SW 1271 (cell line): ENCODE data around the gene XPR1.
"Not testable (repeated sequence)": the region's sequence is repeated elsewhere in the genome, so short reads cannot be mapped to it uniquely, and the experiment has no call there.

Source experiments
- DNase-seq, 2 experiments: peaks; one replicate each; lab custom pipeline; 2025; lab: John Stamatoyannopoulos, UW

The XPR1 gene

DNA sequence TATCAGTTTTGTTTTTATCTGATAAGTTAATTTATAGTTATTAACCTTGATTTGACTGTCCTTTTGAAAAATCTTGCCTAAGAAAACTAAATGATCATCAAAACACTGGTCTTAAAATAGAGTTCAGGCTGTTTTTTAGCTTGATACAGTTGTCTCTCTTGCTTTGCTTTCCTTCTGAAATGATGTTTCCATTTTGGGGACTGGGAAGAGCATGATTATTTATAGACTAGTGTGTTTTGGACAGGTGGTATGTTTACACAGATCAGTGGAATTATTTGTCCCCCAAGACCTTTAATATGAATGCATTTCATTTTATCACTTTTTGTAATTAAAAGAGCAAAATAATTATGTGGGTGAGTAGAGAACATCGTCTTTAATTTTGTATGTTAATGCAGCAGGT, 90.8 kb downstream of the XPR1 start:
- no peak for DNase-seq

DNA sequence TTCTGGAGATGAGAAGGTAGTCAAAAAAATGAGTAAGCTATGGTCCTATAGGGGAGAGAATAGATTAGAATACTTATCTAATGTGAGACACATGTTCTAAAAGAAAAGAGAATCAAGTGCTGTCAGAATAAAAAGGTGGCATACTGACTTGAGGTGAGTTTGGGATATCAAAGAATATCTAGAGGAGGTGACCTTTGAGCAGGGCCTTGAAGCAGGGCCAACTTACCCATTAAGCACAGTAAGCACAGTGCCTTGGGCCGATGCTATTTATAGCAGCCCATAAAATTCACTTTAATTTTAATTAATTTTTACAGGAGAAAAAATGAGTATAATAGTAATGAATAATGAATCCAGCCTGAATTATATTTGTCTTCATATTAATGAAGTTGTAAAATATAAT, 92.2 kb downstream of the XPR1 start:
- DNase-seq: no peak

DNA sequence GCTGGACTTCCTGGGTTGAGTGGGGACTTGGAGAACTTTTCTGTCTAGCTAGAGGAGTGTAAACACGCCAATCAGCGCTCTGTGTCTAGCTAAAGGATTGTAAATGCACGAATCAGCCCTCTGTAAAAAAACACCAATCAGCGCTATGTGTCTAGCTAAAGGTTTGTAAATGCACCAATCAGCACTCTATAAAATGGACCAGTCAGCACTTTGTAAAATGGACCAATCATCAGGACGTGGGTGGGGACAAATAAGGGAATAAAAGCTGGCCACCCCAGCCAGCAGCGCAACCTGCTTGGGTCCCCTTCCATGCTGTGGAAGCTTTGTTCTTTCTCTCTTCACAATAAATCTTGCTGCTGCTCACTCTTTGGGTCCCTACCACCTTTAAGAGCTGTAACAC, 94.2 kb downstream of the XPR1 start:
- DNase-seq: not testable (repeated sequence)

DNA sequence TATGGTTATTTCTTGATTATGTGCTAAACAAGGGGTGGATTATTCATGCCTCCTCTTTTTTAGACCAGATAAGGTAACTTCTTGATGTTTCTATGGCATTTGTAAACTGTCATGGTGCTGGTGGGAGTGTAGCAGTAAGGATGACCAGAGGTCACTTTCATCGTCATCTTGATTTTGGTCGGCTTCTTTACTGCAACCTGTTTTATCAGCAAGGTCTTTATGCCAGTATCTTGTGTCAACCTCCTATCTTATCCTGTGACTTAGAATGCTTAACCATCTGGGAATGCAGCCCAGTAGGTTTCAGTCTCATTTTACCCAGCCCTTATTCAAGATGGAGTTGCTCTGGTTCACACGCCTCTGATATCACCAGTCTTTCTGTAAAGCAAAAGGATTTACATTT, 95.9 kb downstream of the XPR1 start:
- DNase-seq: not testable (repeated sequence)

DNA sequence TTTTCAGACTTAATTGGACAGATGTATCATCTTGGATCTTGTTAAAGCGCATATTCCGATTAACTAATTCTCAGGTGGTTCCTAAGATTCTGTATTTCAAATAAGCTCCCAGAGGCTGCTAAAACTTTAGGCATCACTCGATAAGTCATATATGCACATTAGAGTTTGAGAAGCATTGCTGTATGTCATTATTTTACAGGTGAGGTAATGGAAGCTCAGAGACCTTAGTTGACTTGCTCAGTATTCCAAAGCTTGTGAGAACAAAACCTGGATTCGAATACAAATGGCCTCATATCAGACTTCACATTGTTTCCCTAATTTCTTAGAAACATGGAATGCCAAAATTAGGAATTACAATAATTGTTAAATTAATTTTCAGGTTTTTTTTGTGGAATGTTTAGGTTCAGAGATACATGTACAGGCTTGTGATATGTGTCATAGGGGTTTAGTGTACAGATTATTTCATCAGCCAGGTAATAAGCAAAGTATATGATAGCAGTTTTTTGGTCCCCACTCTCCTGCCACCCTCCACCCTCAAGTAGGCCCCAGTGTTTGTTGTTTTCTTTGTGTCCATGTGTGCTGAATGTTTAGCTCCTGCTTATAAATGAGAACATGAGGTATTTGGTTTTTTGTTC, 96.8 kb downstream of the XPR1 start:
- DNase-seq: no peak

DNA sequence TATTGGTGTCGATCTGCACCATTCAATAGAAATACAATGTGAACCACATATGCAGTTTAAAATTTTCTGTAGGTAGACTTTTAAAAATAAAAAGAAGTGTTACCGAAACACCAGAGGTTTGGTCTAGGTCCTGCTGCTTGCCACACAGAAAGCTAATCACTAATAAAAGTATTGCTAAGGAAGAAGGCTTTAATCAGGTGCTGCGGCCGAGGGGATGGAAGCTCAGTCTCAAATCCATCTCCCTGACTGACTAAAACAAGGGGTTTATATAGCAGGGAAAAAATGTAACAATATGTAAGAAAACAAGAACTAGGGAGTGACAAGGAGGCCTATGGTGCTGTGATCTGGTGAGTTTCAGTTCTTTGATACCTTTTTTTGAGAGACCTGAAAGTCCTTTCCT, 99.3 kb downstream of the XPR1 start:
- no peak for DNase-seq

DNA sequence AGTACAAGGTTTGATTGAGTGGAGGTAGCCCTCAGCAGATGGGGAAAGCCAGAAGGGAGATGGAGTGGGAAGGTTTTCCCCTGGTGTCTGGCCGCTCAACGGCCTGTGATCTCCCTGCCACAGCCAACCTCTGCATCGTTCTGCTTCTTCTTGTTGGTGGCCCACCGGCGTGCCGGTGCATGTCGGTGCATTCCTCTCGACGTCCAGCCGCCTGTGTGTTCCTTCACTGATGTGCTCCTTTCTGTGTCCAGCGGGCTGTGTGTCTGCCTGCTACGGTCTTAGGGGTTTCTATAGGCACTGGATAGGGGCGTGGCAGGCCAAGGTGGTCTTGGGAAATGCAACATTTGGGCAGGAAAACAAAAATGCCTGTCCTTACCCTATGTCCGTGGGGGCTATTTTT, 101.0 kb downstream of the XPR1 start:
- no peak for DNase-seq

DNA sequence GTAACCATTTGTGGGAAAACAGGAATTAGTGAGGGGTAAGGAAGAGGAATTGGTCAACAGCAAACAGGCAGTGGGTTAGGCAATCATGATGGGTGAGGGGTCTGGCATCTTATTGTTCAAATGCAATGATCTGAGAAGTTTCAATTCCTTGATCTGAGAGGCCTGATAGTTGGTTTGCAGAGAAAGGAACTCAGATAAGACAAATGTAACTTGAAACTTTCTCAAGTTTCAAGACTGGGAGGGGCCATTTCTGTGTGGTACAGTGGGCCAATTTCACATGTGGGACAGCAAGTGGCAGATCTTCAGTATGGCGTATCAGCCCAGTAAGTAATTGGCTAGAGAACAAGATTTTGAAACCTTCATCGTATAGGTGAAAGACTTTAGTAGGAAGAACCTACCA, 102.5 kb downstream of the XPR1 start:
- DNase-seq: no peak

DNA sequence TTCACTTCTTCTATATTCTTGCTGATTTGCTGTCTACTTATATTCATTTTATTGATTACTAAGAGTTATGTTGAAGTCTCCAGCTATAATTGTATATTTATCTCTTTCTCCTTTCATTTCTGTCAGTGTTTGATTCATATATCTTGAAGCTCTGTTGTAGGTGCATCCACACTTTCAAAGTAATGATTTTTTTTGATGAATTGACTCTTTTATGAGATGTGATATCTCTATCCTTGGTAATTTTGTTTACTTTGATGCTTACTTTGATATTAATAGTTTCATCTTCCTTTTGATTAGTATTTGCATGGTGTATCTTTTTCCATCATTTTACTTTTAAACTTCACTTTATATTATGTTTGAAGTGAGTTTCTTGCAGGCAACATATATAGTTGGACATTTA, 110.8 kb downstream of the XPR1 start:
- no peak for DNase-seq

DNA sequence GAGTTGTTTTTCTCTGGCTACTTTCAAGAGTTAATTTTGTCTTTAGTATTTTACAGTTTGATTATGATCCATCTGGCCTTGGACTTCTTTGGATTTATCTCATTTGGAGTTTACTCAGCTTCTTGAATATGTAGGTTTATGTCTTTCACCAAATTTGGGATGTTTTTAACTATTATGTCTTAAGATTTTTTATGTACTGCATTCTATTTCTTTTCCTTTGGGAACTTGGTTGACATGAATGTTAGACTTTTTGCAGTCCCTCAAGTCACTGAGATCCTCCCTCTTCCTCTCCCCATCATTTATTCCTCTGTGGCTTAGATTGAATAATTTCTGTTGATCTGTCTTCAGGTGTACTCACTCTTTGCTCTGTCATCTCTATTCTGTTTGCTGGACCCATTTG, 112.0 kb downstream of the XPR1 start:
- DNase-seq: no peak

DNA sequence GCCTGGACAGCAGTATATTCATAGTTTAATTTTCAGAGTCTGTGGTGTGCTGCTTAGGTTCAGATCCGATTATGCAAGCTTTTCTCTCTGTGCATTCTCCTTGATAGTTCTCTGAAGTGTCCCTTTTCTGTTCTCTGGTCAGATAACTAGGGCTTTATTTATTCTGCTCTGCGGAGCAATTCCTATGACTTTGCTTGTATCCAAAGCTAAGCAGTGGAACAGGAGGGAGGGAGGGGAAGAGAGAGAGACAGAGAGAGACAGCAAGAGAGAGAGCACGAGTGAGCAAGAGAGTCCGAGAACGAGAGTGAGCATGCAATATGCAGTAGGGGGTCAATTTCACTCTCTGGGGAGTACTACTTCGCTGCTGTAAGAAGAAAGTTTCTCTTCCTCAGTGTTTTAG, 113.3 kb downstream of the XPR1 start:
- no peak for DNase-seq

DNA sequence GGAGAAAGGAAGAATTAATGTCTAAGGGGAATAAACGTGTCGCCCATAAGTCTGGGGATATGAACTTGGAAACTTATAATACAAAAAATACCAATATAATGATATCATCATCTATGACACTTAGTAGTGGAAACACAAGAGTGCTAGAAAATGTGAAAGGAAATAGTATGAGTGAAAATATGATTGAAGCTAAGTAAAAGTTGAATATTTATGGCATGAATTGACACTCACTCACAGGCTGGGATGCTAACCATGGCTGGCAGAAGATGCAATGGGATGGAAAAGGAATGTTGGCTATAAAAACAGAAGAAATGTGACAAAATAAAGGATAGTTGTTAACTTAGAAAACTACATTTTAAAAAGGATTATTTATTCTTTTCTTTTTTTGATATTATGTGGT, 120.1 kb downstream of the XPR1 start:
- no peak for DNase-seq

DNA sequence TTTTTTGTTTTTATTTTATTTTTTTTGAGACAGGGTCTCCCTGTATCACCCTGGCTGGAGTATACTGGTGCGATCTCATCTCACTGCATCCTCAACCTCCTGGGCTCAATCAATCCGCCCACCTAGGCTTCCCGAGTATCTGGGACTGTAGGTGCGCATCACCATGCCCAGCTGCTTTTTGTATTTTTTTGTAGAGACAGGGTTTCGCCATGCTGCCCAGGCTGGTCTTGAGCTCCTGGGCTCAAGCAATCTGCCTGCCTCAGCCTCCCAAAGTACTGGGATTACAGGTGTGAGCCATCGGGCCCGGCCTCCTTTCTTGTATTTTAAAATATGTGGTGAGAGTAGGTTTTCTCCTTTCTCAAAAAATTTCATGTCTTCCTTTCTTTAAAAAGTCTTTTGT, 122.6 kb downstream of the XPR1 start:
- DNase-seq: no peak

DNA sequence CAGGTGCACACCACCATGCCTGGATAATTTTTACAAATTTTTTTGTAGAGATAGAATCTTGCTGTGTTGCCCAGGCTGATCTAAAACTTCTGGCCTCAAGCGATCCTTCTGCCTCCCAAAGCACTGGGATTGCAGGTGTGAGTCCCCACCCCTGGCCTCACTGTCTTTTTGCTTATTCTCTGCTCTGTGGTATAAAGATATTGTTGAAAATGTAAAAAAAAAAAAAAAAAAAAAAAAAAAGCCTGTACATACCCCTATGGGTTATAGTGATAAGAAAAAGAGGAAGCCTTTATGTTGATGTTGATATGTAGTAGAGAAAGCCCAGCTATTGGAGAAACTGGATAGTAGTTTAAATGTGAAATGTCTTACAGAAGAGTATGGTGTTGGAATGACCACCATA, 125.8 kb downstream of the XPR1 start:
- DNase-seq: no peak

DNA sequence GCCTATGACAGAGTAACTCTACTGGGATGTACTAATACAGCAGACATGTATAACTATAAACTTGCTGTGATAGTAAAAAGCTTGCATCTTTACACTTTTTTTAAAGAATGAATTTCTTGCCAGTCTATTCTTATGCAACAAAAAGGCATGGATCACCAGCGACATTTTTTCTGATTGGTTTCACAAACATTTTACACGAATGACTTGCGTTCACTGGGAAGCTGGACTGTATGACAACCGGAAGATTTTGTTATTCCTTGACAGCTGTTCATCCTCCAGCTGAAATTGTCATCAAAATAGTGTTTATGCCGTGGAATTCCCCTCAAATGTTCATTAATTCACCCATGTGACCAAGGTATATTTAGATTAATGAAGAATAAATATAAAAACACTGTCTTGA, 131.0 kb downstream of the XPR1 start:
- DNase-seq: no peak

DNA sequence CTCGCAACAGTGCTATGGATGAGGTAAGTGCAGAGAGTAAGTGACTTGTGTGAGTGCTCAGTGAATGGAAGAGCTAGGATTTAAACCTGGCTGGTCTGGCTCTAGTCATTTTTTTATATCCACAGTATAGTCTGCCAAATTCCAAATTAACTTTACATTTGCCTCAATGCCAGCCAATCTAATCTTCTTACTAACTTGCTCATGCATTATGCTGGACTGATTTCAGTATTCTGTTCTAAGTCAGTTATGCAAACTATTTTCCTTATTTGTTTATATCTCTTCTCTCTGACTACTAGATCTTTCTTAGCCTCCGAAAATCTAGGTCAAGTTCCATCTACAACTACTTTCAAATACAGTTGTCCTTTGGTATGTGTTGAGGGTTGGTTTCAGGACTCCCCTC, 133.3 kb downstream of the XPR1 start:
- no peak for DNase-seq

DNA sequence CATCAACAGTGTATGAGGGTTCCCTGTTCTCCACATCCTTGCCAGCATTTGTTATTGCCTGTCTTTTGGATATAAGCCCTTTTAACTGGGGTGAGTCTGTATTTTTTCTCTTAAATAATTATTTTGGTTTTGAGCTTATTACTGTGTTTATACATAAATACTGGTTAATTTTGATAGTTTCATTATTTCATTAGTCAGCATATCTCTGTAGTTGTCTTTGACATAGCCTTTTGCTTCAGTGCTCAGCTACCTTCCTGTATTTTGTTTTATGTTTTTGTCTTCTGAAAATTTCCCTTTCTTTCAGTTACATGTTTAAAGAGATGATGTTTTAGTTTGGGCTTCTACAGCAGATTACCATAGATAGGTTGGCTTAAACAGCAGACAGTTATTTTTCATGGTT, 138.1 kb downstream of the XPR1 start:
- no peak for DNase-seq

DNA sequence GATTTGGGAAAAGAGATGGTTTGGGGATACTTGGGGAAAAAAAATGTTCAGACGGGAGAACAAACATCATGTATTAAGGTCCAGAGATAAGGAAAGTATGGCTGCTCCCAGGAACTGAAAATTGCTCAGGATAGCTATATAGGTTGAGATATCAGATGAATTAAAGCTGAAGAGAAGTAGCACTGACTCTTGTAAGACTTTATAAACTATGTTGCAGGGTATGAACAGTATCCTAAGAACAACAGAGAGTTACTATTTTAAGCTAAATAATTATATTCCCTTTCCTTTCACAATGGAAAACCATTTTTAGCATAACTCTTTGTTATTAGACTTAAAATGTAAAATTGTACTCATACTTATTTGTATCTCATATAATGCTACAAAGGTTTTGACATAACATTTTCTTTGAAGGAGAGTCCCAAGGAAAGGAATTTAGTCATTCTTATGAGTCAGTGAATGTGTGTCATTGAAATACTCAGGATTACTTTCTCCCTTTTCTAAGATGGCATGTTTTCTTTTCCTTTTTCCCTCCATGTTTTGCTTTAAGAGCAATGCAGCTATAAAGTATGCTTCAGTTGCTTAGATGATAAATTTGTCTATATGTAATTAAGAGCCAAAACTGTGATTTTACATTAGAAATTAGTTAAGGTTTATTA, 141.5 kb downstream of the XPR1 start:
- DNase-seq: peak in 1 of 2 experiments; percentile 26

DNA sequence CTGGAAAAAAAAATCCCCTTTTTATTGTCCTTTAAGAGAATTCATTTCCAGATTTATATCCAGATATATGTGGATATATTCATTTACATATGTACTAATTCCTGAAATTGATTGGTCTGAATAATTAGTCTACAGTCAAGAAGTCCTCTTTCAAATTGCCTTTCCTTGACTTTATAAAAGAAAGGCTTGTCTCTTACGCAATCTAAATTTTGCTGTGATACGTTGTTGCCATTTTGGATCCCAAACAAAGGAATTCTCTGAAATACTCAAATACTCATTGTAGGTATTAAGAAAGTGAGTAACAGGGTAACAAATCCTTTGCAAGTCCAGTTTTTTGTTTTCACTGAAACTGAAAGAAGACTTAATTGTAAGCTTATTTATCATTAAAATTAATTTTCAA, 144.0 kb downstream of the XPR1 start:
- DNase-seq: no peak

DNA sequence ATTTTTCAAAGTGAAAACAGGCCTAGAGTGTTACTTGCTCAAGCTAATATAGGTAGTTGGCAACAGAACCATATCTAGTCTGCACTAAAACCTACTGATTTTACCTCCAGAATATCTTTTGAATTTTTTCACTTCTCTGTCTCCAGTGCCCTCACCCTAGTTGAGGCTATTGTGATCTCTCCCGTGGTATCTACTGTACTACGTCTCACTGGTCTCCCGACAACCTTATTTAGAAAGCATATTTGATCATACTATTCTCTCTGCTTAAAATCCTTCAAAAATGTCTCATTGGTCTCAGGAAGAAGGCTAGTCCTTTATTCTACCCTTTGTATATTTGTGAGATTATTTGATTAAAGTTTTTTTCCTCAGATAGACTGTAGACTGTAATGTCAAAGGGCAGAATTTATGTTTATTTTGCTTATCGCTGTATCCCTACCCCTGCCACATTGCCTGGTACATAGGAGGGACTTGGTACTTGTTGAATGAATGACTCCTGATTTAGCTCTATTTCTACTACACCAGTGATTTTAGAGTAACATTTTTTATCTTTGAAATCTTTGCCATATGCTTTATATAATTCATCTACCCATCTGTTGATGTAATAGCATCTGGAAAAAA, 145.4 kb downstream of the XPR1 start:
- no peak for DNase-seq

DNA sequence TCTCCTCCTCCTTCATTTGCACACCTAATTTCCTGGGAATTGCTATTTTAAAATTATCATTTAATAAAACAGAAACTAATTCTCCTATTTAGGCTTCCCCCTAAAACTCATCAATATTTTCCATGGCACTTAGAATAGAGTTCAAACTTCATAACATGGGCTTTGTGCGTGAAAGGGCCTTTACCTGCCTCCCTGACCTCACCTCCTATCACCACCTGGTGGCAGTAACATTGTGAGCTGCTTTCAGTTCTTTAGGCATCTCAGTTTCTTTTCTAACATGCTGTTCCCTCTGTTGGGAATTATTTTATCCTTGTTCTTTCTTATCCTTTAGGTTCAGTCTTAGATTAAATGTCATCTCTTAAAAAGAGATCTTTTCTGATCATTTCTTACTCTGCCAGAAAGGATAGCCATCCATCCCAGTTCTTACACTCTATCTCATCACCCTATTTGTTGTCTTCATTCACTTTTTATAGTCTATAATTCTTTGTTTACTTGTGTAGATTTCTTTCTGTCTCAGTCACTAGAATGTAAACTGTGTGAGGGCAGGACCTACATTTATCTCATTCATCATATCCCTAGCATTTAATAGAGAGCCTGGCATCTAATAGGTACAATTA, 147.1 kb downstream of the XPR1 start:
- no peak for DNase-seq

DNA sequence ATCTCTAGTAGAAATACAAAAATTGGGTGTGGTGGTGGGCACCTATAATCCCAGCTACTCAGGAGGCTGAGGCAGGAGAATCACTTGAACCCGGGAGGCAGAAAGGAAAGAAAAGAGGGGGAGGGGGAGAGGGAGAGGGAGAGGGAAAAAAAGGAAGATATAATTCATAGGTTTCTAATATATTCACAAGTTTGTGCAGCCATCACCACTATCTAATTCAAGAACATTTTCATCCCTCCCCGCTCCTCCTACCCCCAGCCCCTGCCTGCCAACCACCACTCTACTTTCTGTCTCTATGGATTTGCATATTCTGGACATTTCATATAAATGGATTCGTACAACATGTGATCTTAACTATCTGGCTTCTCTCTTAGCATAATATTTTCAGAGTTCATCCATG, 147.8 kb downstream of the XPR1 start:
- no peak for DNase-seq

DNA sequence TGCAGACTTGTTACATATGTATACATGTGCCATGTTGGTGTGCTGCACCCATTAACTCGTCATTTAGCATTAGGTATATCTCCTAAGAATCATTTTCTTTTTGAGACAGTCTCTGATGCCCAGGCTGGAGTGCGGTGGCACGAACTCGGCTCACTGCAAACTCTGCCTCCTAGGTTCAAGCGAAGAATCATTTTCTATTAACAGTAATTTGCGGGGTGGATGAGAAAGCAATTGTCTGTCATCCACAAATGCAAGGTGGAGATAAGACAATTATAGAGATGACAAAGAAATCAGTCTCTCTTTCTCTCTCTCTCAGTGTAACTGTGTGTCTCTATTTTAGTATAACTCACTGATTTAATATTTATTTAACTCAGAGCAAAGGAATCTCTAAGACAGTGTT, 149.9 kb downstream of the XPR1 start:
- DNase-seq: no peak
